Gastrocnemius medialis (tissue), 4 donors: ENCODE measurements around the gene CD58. TPM values are rescaled to one million over a fixed set of nuclear protein-coding genes. Genes with fewer than 3 reads are reported as not detected.

ENCODE experiments used
- ATAC-seq, 2 donors: fragments of 150-250 bp; one replicate each; pipeline ENCODE4 v1.9.1; 2016
- DNase-seq, 2 donors: peaks; one replicate each; pipeline ENCODE4 v3.0.0-alpha.2; 2019
- H3K27ac ChIP-seq, 4 donors: fragments of 200-600 bp; sonication (generic); 1 replicate in 1 of 4; 2 replicates in 3 of 4; pipeline ENCODE4 v1.5.1; 2016 to 2018; ENCODE audit warnings: mild to moderate bottlenecking in 2 of 4, moderate library complexity in 1 of 4
- H3K27me3 ChIP-seq, 3 donors: fragments of 200-600 bp; sonication (generic) in 2 of 3; 1 replicate in 1 of 3; 2 replicates in 2 of 3; pipeline versions ENCODE4 v1.5.1 to v1.6.0; 2016 to 2019; ENCODE audit warnings: mild to moderate bottlenecking in 1 of 3, moderate library complexity in 1 of 3
- H3K36me3 ChIP-seq, 2 donors: fragments of 200-600 bp; sonication (generic) in 1 of 2; one replicate each; pipeline ENCODE4 v1.5.1; 2017 to 2018
- H3K4me1 ChIP-seq, 2 donors: fragments of 200-600 bp; sonication (generic) in 1 of 2; one replicate each; pipeline ENCODE4 v1.5.1; 2016 to 2017; ENCODE audit warnings: mild to moderate bottlenecking in 2 of 2
- H3K4me3 ChIP-seq, 4 donors: fragments of 200-600 bp; sonication (generic) in 3 of 4; 1 replicate in 1 of 4; 2 replicates in 3 of 4; pipeline ENCODE4 v1.5.1; 2016 to 2019; ENCODE audit warnings: mild to moderate bottlenecking in 2 of 4
- H3K9me3 ChIP-seq, 3 donors: fragments of 200-600 bp; sonication (generic) in 2 of 3; 1 replicate in 1 of 3; 2 replicates in 2 of 3; pipeline ENCODE4 v1.5.1; 2016 to 2019
- POLR2A ChIP-seq, 2 donors: fragments of 450-650 bp; IDR thresholded peaks; one replicate each; pipeline ENCODE4 v1.6.1; 2017; ENCODE audit warnings: antibody characterized with exemption in 2 of 2, mild to moderate bottlenecking in 2 of 2, moderate library complexity in 2 of 2
- in situ Hi-C, 4 donors: fragments of 200-750 bp; cut with MboI; loops; one replicate each; pipeline versions ENCODE4 v1.15.0 to v1.8.0; 2017; ENCODE audit warnings: low sequenced_read_pairs in 4 of 4
- intact Hi-C: fragments of 100-400 bp; cut with DNase I; formaldehyde crosslinking; loops from one replicate; pipeline ENCODE4 v1.15.1; 2023; ENCODE audit warnings: low total_unique reads
- total RNA-seq, 4 donors: library from RNA; depleted of rRNA; stranded (reverse); fragments of >200 nt; gene quantifications; one replicate each; pipeline versions ENCODE4 v1.1.0 to v1.2.3, GENCODE V29; 2016
- TF ChIP-seq, protein P1 (sequence below), 5 experiments: fragments of 450-650 bp in 3 of 5; fragments of 200-600 bp in 2 of 5; sonication (generic) in 2 of 5; IDR thresholded peaks in 4 of 5; conservative IDR thresholded peaks in 1 of 5; 1 replicate in 4 of 5; 2 replicates in 1 of 5; pipeline ENCODE4 v1.5.1; 2016 to 2019; ENCODE audit warnings: antibody characterized with exemption in 5 of 5, mild to moderate bottlenecking in 3 of 5, moderate library complexity in 3 of 5

CD58 gene
- total RNA-seq, 4 donors from 2014 or later = 4.1 to 15.9 (median 10.2) TPM

DNA sequence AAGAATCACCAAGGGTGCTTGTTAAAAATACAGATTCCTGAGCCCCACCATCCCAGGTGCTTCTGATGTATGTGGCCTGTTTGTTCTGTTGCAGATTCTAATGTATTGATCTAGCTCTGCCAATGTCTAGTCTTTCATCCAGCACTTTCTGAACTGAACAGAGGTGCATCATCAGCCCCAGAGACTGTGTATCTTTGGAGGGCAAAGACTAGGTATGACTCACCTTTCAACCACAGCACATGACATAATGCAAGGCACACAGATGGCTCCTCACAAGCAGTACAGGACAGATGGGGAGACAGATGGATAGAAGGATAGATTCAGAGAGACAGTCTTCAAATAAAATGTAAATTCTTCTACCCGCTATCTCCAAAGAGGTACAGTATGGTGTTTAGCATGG, 32.3 kb downstream of the CD58 start:
- no peak for ATAC-seq
- intact Hi-C loops = no loop called here
- no peak overlapping the region for H3K27ac ChIP-seq

DNA sequence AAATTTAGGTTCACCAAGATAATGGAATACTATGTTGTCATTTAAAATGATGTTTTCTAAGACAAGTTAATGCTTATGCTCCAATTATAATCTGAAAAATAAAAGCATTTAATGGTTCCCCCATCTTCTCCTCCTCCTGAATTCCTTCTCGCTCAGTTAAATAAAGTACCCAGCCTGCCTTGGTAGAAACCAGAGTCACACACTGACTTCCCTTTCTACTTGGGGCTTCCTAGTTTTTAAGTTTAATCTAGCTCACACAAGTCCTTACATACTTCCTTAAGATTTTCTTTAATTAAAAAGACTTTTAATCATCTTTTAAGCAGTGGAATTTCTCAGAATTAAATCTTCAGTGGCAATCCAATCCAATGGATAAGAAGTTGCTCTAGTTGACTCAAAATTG, 32.9 kb downstream of the CD58 start:
- DNase-seq (no peak), ATAC-seq (no peak)
- no peak overlapping the region for H3K27ac ChIP-seq
- intact Hi-C loops (no loop called here), in situ Hi-C loops (no loop called here)
- TF ChIP-seq POLR2A (IDR thresholded peaks at IDR 0.05) = no peak
- TF ChIP-seq, protein P1, sequence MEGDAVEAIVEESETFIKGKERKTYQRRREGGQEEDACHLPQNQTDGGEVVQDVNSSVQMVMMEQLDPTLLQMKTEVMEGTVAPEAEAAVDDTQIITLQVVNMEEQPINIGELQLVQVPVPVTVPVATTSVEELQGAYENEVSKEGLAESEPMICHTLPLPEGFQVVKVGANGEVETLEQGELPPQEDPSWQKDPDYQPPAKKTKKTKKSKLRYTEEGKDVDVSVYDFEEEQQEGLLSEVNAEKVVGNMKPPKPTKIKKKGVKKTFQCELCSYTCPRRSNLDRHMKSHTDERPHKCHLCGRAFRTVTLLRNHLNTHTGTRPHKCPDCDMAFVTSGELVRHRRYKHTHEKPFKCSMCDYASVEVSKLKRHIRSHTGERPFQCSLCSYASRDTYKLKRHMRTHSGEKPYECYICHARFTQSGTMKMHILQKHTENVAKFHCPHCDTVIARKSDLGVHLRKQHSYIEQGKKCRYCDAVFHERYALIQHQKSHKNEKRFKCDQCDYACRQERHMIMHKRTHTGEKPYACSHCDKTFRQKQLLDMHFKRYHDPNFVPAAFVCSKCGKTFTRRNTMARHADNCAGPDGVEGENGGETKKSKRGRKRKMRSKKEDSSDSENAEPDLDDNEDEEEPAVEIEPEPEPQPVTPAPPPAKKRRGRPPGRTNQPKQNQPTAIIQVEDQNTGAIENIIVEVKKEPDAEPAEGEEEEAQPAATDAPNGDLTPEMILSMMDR (IDR thresholded peaks at IDR 0.05 in 4 of 5, conservative IDR thresholded peaks at IDR 0.05 in 1 of 5) = no peak
- H3K27me3 ChIP-seq = no peaks in the 10 kb centered on the region
- H3K4me1 ChIP-seq = no peaks in the 10 kb centered on the region
- H3K4me3 ChIP-seq = no peak overlapping the region
- no peaks in the 10 kb centered on the region for H3K9me3 ChIP-seq
- peaks cover 0 to 26% of the 10 kb centered on the region in 2 donors for H3K36me3 ChIP-seq

More for the DNA sequence above, 32.3 kb downstream of the CD58 start:
- no peak overlapping the region for H3K4me3 ChIP-seq
- H3K27me3 ChIP-seq = no peaks in the 10 kb centered on the region
- TF ChIP-seq, protein P1 (IDR thresholded peaks at IDR 0.05 in 4 of 5, conservative IDR thresholded peaks at IDR 0.05 in 1 of 5) = no peak
- TF ChIP-seq POLR2A (IDR thresholded peaks at IDR 0.05) = no peak
- DNase-seq = no peak
- no peaks in the 10 kb centered on the region for H3K4me1 ChIP-seq
- no peaks in the 10 kb centered on the region for H3K9me3 ChIP-seq
- peaks cover 0 to 28% of the 10 kb centered on the region in 2 donors for H3K36me3 ChIP-seq
- in situ Hi-C loops = no loop called here

DNA sequence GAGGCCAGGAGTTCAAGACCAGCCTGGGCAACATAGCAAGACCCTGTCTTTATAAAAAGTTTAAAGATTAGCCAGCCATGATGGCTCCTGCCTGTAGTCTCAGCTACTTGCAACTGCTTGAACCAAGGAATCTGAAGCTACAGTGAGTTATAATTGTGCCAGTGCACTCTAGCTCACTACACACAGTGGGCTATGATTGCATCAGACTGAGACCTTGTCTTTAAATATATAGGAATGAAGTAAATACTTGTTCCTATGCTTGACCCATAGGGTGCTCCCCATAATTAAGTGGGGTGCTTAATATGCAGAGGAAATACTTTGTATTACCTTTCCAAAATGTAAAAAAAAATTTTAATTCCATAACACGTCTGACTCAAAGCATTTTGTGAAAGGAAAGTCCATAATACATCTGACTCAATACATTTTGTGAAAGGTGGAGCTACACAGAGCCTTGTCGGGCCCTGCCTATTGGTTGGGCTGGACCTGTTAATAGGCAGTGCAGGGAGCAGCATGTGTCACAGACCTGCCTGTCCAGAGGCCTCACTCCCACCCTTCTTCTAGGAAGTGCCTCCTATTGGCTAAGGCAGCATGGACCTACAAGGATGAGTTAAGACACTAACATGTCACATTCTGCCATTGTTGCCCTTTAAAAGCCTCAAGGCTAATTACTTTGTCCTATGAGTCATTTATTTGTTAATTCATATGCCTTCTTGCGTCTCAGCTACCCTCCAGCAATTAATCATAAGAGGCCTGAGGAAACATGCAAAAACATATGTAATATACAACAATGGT, 33.6 kb downstream of the CD58 start:
- Histone ChIP-seq H3K27ac (no peak overlapping the region), H3K27me3 (no peaks in the 10 kb centered on the region), H3K36me3 (peaks cover 0 to 25% of the 10 kb centered on the region in 2 donors), H3K4me3 (no peak overlapping the region), H3K9me3 (no peaks in the 10 kb centered on the region), H3K4me1 (no peaks in the 10 kb centered on the region)
- TF ChIP-seq, protein P1 (IDR thresholded peaks at IDR 0.05 in 4 of 5, conservative IDR thresholded peaks at IDR 0.05 in 1 of 5) = no peak
- ATAC-seq (no peak), DNase-seq (no peak)
- intact Hi-C loops (no loop called here), in situ Hi-C loops (no loop called here)

DNA sequence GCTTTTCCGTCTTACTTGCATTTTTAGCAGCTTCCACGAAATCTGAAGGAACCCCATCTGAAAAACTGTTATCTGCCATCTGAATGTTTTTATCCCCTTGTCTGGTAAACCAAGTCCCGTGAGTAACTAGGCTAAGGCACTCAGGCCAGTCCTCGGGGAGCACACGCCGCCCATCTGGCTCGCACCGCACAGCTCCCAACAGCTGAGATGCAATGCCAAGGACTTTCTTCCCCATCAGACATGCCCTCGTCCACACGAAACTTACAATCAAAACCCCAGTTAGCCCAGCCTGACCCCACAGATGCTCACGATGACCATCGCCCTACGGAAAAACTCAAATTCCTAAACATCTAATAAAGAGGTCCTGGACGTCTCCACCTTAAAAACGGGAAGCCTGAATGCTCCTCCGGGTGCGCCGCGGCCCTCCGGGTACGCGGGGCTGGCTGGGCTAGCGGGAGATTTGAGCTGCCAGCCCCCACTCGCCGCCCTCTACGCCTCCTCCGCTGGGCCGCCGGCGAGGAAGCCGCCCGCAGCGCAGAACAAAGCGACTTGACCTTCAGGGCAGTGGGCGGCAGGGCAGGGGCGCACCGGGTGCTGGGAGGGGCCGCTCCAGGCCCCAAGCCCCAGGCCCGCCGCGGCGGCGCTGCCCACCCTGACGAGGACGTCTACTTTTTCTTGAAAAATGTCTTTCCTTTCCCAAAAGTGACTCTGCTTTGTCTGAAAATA, 36.6 kb downstream of the CD58 start:
- DNase-seq (no peak), ATAC-seq (no peak)
- Histone ChIP-seq H3K9me3 (no peaks in the 10 kb centered on the region), H3K4me3 (no peak overlapping the region), H3K27ac (no peak overlapping the region), H3K36me3 (peaks cover 0 to 22% of the 10 kb centered on the region in 2 donors), H3K4me1 (no peaks in the 10 kb centered on the region), H3K27me3 (no peaks in the 10 kb centered on the region)
- no peak for TF ChIP-seq POLR2A (IDR thresholded peaks at IDR 0.05)
- in situ Hi-C loops = no loop called here
- intact Hi-C loops = no loop called here

DNA sequence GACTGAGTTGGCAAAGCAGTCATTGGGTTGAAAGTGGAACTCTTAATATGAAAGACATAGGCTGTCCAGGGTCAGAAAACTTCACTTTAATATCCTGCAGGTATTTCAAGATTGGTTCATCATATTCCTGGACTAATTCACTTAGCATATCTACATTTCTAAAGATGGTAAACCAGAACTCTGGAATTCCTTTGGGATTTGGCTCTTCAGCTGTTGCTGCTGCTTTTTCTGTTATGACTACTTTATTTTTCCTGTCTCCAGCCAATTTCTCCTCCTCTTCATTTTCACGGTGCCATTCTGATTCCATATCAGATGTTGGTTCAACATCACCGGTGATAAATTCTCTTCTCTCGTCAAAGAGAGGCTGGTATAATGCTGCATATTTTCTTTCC, 37.4 kb downstream of the CD58 start:
- peaks cover 0 to 22% of the 10 kb centered on the region in 2 donors for H3K36me3 ChIP-seq
- in situ Hi-C loops (no loop called here), intact Hi-C loops (no loop called here)
- DNase-seq = no peak
- H3K27ac ChIP-seq = no peak overlapping the region
- no peak for ATAC-seq
- no peak overlapping the region for H3K4me3 ChIP-seq
- no peaks in the 10 kb centered on the region for H3K4me1 ChIP-seq
- no peaks in the 10 kb centered on the region for H3K27me3 ChIP-seq
- TF ChIP-seq, protein P1 (IDR thresholded peaks at IDR 0.05 in 4 of 5, conservative IDR thresholded peaks at IDR 0.05 in 1 of 5) = no peak
- TF ChIP-seq POLR2A (IDR thresholded peaks at IDR 0.05) = no peak
- H3K9me3 ChIP-seq = no peaks in the 10 kb centered on the region
